Common myeloid progenitor, CD34-positive (primary cell): ENCODE measurements around the gene SMIM45.
A peak's percentile ranks its signal among the peaks of the same experiment; 100 is the strongest.
"Not testable (repeated sequence)": the region's sequence is repeated elsewhere in the genome, so short reads cannot be mapped to it uniquely, and the experiment has no call there.

Experiments
- CTCF ChIA-PET: fragments of 350-600 bp; sonication (Branson Sonifier 250); formaldehyde crosslinking; loops from one replicate; lab custom pipeline; 2021; ENCODE audit warnings: antibody characterized with exemption; lab: Charles Lee
- POLR2A ChIA-PET: fragments of 350-600 bp; sonication (Branson Sonifier 250); formaldehyde crosslinking; loops from one replicate; lab custom pipeline; 2021; ENCODE audit warnings: antibody characterized with exemption; lab: Charles Lee
- DNase-seq, 3 donors: peaks; one replicate each; pipeline versions ENCODE4 v3.0.0 to v3.0.0-alpha.2; 2013
- H3K27ac ChIP-seq, 2 experiments: 1 replicate in 1 of 2; 2 replicates in 1 of 2; pipeline ENCODE4 v1.7.0; 2013; ENCODE audit warnings: inconsistent platforms in 2 of 2, low read length in 2 of 2, mild to moderate bottlenecking in 2 of 2, low read depth in 1 of 2, moderate library complexity in 1 of 2; ENCODE audit not compliant: severe bottlenecking in 2 of 2, insufficient read depth in 1 of 2, poor library complexity in 1 of 2
- H3K27me3 ChIP-seq, 5 experiments: replicated peaks in 2 of 5; 1 replicate in 3 of 5; 2 replicates in 2 of 5; pipeline versions ENCODE4 v1.6.1 to v1.7.0; 2013; ENCODE audit warnings: low read length in 4 of 5, mild to moderate bottlenecking in 2 of 5, moderate library complexity in 2 of 5, inconsistent platforms in 1 of 5; ENCODE audit not compliant: insufficient read depth in 5 of 5, control insufficient read depth in 4 of 5
- H3K36me3 ChIP-seq, 4 experiments: 1 replicate in 2 of 4; 2 replicates in 2 of 4; pipeline versions ENCODE4 v1.6.1 to v1.7.0; 2013; ENCODE audit warnings: low read length in 3 of 4, control low read depth in 1 of 4, mild to moderate bottlenecking in 1 of 4; ENCODE audit not compliant: control insufficient read depth in 4 of 4, insufficient read depth in 4 of 4
- H3K4me1 ChIP-seq, 4 experiments: 1 replicate in 3 of 4; 2 replicates in 1 of 4; pipeline versions ENCODE4 v1.6.1 to v1.7.1; 2013; ENCODE audit warnings: low read length in 3 of 4, mild to moderate bottlenecking in 3 of 4, control low read depth in 1 of 4, inconsistent platforms in 1 of 4, moderate library complexity in 1 of 4; ENCODE audit not compliant: control insufficient read depth in 4 of 4, insufficient read depth in 4 of 4; ENCODE audit errors: control extremely low read depth in 1 of 4
- H3K4me3 ChIP-seq, 7 experiments: 1 replicate in 4 of 7; 2 replicates in 3 of 7; pipeline versions ENCODE4 v1.5.1 to v1.7.0; 2013; ENCODE audit warnings: mild to moderate bottlenecking in 7 of 7, low read length in 6 of 7, moderate library complexity in 6 of 7, inconsistent platforms in 2 of 7, low read depth in 2 of 7, control low read depth in 1 of 7; ENCODE audit not compliant: insufficient read depth in 4 of 7, control insufficient read depth in 1 of 7; ENCODE audit errors: extremely low read depth in 1 of 7
- H3K9me3 ChIP-seq, 5 experiments: 1 replicate in 4 of 5; 2 replicates in 1 of 5; pipeline versions ENCODE4 v1.6.1 to v1.7.1; 2013; ENCODE audit warnings: low read length in 4 of 5, mild to moderate bottlenecking in 2 of 5, inconsistent platforms in 1 of 5, low read depth in 1 of 5, moderate library complexity in 1 of 5; ENCODE audit not compliant: control insufficient read depth in 4 of 5, insufficient read depth in 2 of 5; ENCODE audit errors: control extremely low read depth in 1 of 5
- WGBS: methylation state at CpG from one replicate; pipeline ENCODE4 v1.1.5; 2013; ENCODE audit not compliant: insufficient coverage; 5-methylcytosine and 5-hydroxymethylcytosine counted together

Gene SMIM45

GRCh38 chr22:41946629-41947423 is 5.1 kb upstream of the SMIM45 start, which contains the start of gene CENPM:
CENPM (minus strand) TSS chr22:41947152; CDS start chr22:41947076, 76 bp downstream.
- H3K36me3 ChIP-seq: peaks cover 0 to 28% (median 4%) of the 10 kb centered on the region in 4 experiments
- 3% methylated on average over 51 of the region's 56 CpGs for WGBS
- H3K4me1 ChIP-seq: peaks cover 0 to 19% (median 13%) of the 10 kb centered on the region in 4 experiments
- CTCF ChIA-PET: interaction anchor here (1.1 to 1.9 kb wide), 5 partner anchors 9 to 250 kb away, joined by 3 to 7 read pairs (median 5); no protein-coding TSS in a partner anchor
- DNase-seq: peak; percentile 91 to 94 (median 93)
- H3K4me3 ChIP-seq: peak within 1 kb of the TSS; percentile 67 to 94 (median 84)
- POLR2A ChIA-PET: interaction anchor here (0.9 kb wide), 1 partner anchor 114 kb away, joined by 3 read pairs; the partner anchor contains the start of gene SREBF2
- H3K27ac ChIP-seq: peak within 1 kb of the TSS in 1 of 2 experiments; percentile 60
- no peaks in the 10 kb centered on the region for H3K9me3 ChIP-seq
- H3K27me3 ChIP-seq: no peaks in the 10 kb centered on the region

- H3K9me3 ChIP-seq: no peaks in the 10 kb centered on the region
- ChIA-PET POLR2A (no interaction called here), CTCF (interaction anchor here (1.9 kb wide), 1 partner anchor 8 kb away, joined by 7 read pairs; no protein-coding TSS in a partner anchor)
- WGBS: 81% methylated on average over 11 of the region's 21 CpGs
- no peak for DNase-seq
- peaks cover 0 to 24% (median 4%) of the 10 kb centered on the region in 4 experiments for H3K36me3 ChIP-seq
- no peaks in the 10 kb centered on the region for H3K27me3 ChIP-seq
- H3K4me3 ChIP-seq: peak overlapping the region in 5 of 7 experiments; percentile 81 to 94 (median 87)
- peaks cover 0 to 19% (median 13%) of the 10 kb centered on the region in 4 experiments for H3K4me1 ChIP-seq
- H3K27ac ChIP-seq: no peak overlapping the region
Measured at GRCh38 chr22:41947424-41948080, 4.4 kb upstream of the SMIM45 start.

- 100% methylated on average over 1 of the region's 2 CpGs for WGBS
- CTCF ChIA-PET: interaction anchor here (0.6 to 1.9 kb wide), 2 partner anchors 8 to 405 kb away, joined by 4 to 7 read pairs; no protein-coding TSS in a partner anchor
Measured at GRCh38 chr22:41948142-41948541, 3.8 kb upstream of the SMIM45 start.

GRCh38 chr22:41948928-41949296 is 3.0 kb upstream of the SMIM45 start:
- H3K27ac ChIP-seq, POLR2A ChIA-PET, H3K9me3 ChIP-seq, H3K4me3 ChIP-seq, DNase-seq, H3K27me3 ChIP-seq: not testable (repeated sequence)
- H3K4me1 ChIP-seq: peaks cover 0 to 19% (median 13%) of the 10 kb centered on the region in 4 experiments
- WGBS: 86% methylated on average over 7 of the region's 8 CpGs
- CTCF ChIA-PET: interaction anchor here (1.4 kb wide), 1 partner anchor 9 kb away, joined by 7 read pairs; no protein-coding TSS in a partner anchor
- peaks cover 0 to 11% (median 0%) of the 10 kb centered on the region in 4 experiments for H3K36me3 ChIP-seq

More at GRCh38 chr22:41948142-41948541, 3.8 kb upstream of the SMIM45 start:
- peaks cover 0 to 19% (median 13%) of the 10 kb centered on the region in 4 experiments for H3K4me1 ChIP-seq
- no peak overlapping the region for H3K4me3 ChIP-seq
- no peak overlapping the region for H3K27ac ChIP-seq
- no peaks in the 10 kb centered on the region for H3K9me3 ChIP-seq
- POLR2A ChIA-PET: no interaction called here
- peaks cover 0 to 19% (median 1%) of the 10 kb centered on the region in 4 experiments for H3K36me3 ChIP-seq
- DNase-seq: no peak
- no peaks in the 10 kb centered on the region for H3K27me3 ChIP-seq

GRCh38 chr22:41949297-41949965 is 2.5 kb upstream of the SMIM45 start:
- ChIA-PET POLR2A (no interaction called here), CTCF (interaction anchor here (0.6 to 1.4 kb wide), 3 partner anchors 8 to 412 kb away, joined by 3 to 7 read pairs (median 5); no protein-coding TSS in a partner anchor)
- peaks cover 0 to 19% (median 12%) of the 10 kb centered on the region in 4 experiments for H3K4me1 ChIP-seq
- H3K27me3 ChIP-seq: no peaks in the 10 kb centered on the region
- H3K9me3 ChIP-seq: no peaks in the 10 kb centered on the region
- 89% methylated on average over 7 of the region's 7 CpGs for WGBS
- peaks cover 0 to 8% (median 0%) of the 10 kb centered on the region in 4 experiments for H3K36me3 ChIP-seq
- H3K27ac ChIP-seq: no peak overlapping the region
- no peak overlapping the region for H3K4me3 ChIP-seq
- DNase-seq: no peak

- Histone ChIP-seq H3K4me3 (no peak overlapping the region), H3K4me1 (peaks cover 0 to 4% (median 1%) of the 10 kb centered on the region in 4 experiments), H3K36me3 (no peaks in the 10 kb centered on the region), H3K9me3 (no peaks in the 10 kb centered on the region), H3K27ac (no peak overlapping the region), H3K27me3 (no peaks in the 10 kb centered on the region)
- DNase-seq: no peak
- CTCF ChIA-PET: interaction anchor here (1.1 to 1.4 kb wide), 2 partner anchors 12 to 16 kb away, joined by 3 to 4 read pairs; no protein-coding TSS in a partner anchor
- WGBS: 90% methylated on average over 2 of the region's 2 CpGs
- POLR2A ChIA-PET: no interaction called here
Measured at GRCh38 chr22:41952713-41953112, 763 bp downstream of the SMIM45 start.
